NCI-H345 treated with DMSO at 0.1 percent for 48 hours (cell line): ENCODE measurements around the gene LAMA4.

Experiments used
- DNase-seq: peaks from one replicate; lab custom pipeline; 2025; ENCODE audit not compliant: unreplicated experiment; lab: John Stamatoyannopoulos, UW

Gene LAMA4

GRCh38 chr6:112253841-112254816 lies at the start of gene LAMA4:
LAMA4 (minus strand) TSS chr6:112254567; CDS start chr6:112254150, 417 bp downstream.
- peak; percentile 74 for DNase-seq

GRCh38 chr6:112302142-112302705 lies 47.9 kb upstream of the LAMA4 start:
- DNase-seq: no peak

- no peak for DNase-seq
These were observed 46.5 kb upstream of the LAMA4 start for GRCh38 chr6:112300896-112301295.

GRCh38 chr6:112298816-112299281 lies 44.5 kb upstream of the LAMA4 start:
- DNase-seq: no peak

- DNase-seq: no peak
These were observed 43.8 kb upstream of the LAMA4 start for GRCh38 chr6:112298021-112298745.

- no peak for DNase-seq
These were observed 42.3 kb upstream of the LAMA4 start for GRCh38 chr6:112296694-112297093.

GRCh38 chr6:112296122-112296521 lies 41.8 kb upstream of the LAMA4 start:
- no peak for DNase-seq

GRCh38 chr6:112291161-112291762 lies 36.9 kb upstream of the LAMA4 start:
- DNase-seq: no peak

GRCh38 chr6:112289038-112289566 lies 34.7 kb upstream of the LAMA4 start:
- DNase-seq: no peak

GRCh38 chr6:112288475-112288874 lies 34.1 kb upstream of the LAMA4 start:
- DNase-seq: no peak

GRCh38 chr6:112287577-112288225 lies 33.3 kb upstream of the LAMA4 start:
- DNase-seq: no peak

- DNase-seq: no peak
These were observed 32.3 kb upstream of the LAMA4 start for GRCh38 chr6:112286500-112287144.

- no peak for DNase-seq
These were observed 31.6 kb upstream of the LAMA4 start for GRCh38 chr6:112286010-112286409.

GRCh38 chr6:112284603-112285002 lies 30.2 kb upstream of the LAMA4 start:
- no peak for DNase-seq

GRCh38 chr6:112283621-112284020 lies 29.3 kb upstream of the LAMA4 start:
- no peak for DNase-seq

GRCh38 chr6:112281821-112282615 lies 27.7 kb upstream of the LAMA4 start:
- no peak for DNase-seq

- no peak for DNase-seq
These were observed 24.9 kb upstream of the LAMA4 start for GRCh38 chr6:112279031-112279935.

GRCh38 chr6:112275365-112275764 lies 21.0 kb upstream of the LAMA4 start:
- DNase-seq: no peak
